A549 (cell line): ENCODE results near the gene EPDR1. TPM values are rescaled to one million over a fixed set of nuclear protein-coding genes. Genes with fewer than 3 reads are reported as not detected.

Experiments
- ATAC-seq, 2 experiments: fragments of 200-7000 bp in 1 of 2; fragments of >200 bp in 1 of 2; cut with Nextera tagmentation in 1 of 2; cut with Tn5 transposase in 1 of 2; 3 replicates each; pipeline versions ENCODE4 v1.8.0 to v1.9.1; 2018 to 2020; ENCODE audit warnings: mild to moderate bottlenecking in 1 of 2, moderate library complexity in 1 of 2
- CTCF ChIA-PET: fragments of 300-600 bp; sonication (Branson Sonifier 250); formaldehyde crosslinking; extraction: SDS; loops from one replicate; lab custom pipeline; 2021; ENCODE audit warnings: antibody characterized with exemption, inconsistent platforms; lab: Yijun Ruan, JAX
- POLR2A ChIA-PET: fragments of 350-600 bp; formaldehyde crosslinking; extraction: SDS; loops from one replicate; lab custom pipeline; 2021; ENCODE audit warnings: antibody characterized with exemption, inconsistent platforms; lab: Yijun Ruan, JAX
- DNase-seq, 2 experiments: peaks; one replicate each; pipeline versions ENCODE4 v3.0.0 to v3.0.0-alpha.2; 2011 to 2016; ENCODE audit warnings: low read depth in 1 of 2, low spot score in 1 of 2
- FAIRE-seq: peaks from 2 replicates; lab custom pipeline; 2011; peaks lifted over from hg19 to GRCh38; lab: Jason Lieb, UNC
- H3K27ac ChIP-seq, 2 experiments: fragments of >200 bp; sonication (Bioruptor Twin); formaldehyde crosslinking; 3 replicates each; pipeline ENCODE4 v1.5.1; 2016 to 2017
- H3K4me1 ChIP-seq: fragments of >200 bp; sonication (Bioruptor Twin); formaldehyde crosslinking; 3 replicates; pipeline ENCODE4 v1.6.1; 2016
- H3K4me2 ChIP-seq: fragments of >200 bp; sonication (Bioruptor Twin); formaldehyde crosslinking; 3 replicates; pipeline ENCODE4 v1.6.1; 2016
- H3K4me3 ChIP-seq: fragments of >200 bp; sonication (Bioruptor Twin); formaldehyde crosslinking; 3 replicates; pipeline ENCODE4 v1.5.1; 2016
- H3K9me3 ChIP-seq: fragments of >200 bp; sonication (Bioruptor Twin); formaldehyde crosslinking; 3 replicates; pipeline ENCODE4 v1.6.1; 2016
- CEBPB ChIP-seq, 2 experiments: fragments of >200 bp in 1 of 2; sonication (Bioruptor Twin) in 1 of 2; formaldehyde crosslinking in 1 of 2; IDR thresholded peaks; 2 replicates each; pipeline ENCODE4 v1.6.1; 2012 to 2016
- EHF ChIP-seq: fragments of 250-450 bp; sonication (Bioruptor Pico); IDR thresholded peaks from 2 replicates; pipeline ENCODE4 v1.5.0; 2020; ENCODE audit warnings: mild to moderate bottlenecking
- EHMT2 ChIP-seq: fragments of 200-600 bp; sonication (generic); IDR thresholded peaks from 2 replicates; pipeline ENCODE4 v1.6.1; 2016; ENCODE audit warnings: antibody characterized with exemption, low read depth, mild to moderate bottlenecking, moderate library complexity
- ESRRA ChIP-seq: fragments of 150-350 bp; IDR thresholded peaks from 2 replicates; pipeline ENCODE4 v1.6.1; 2014; ENCODE audit warnings: mild to moderate bottlenecking, low read length, borderline replicate concordance
- FOSB ChIP-seq: fragments of 250-450 bp; sonication (Bioruptor Pico); IDR thresholded peaks from 2 replicates; pipeline ENCODE4 v1.5.0; 2020; ENCODE audit warnings: mild to moderate bottlenecking, moderate library complexity
- FOSL2 ChIP-seq, 2 experiments: fragments of 450-650 bp in 1 of 2; fragments of >200 bp in 1 of 2; sonication (Bioruptor Twin) in 1 of 2; formaldehyde crosslinking; IDR thresholded peaks; 2 replicates each; pipeline versions ENCODE4 v1.5.0 to v1.6.1; 2016 to 2020; ENCODE audit warnings: mild to moderate bottlenecking in 1 of 2, moderate library complexity in 1 of 2
- JUNB ChIP-seq: fragments of >200 bp; sonication (Bioruptor Twin); formaldehyde crosslinking; IDR thresholded peaks from 2 replicates; pipeline ENCODE4 v1.6.1; 2016
- KDM5A ChIP-seq: fragments of 200-600 bp; sonication (generic); IDR thresholded peaks from 2 replicates; pipeline ENCODE4 v1.6.1; 2016; ENCODE audit warnings: antibody characterized with exemption, mild to moderate bottlenecking
- PHF8 ChIP-seq: fragments of 200-600 bp; sonication (generic); IDR thresholded peaks from 2 replicates; pipeline ENCODE4 v1.6.1; 2016; ENCODE audit warnings: low read depth, mild to moderate bottlenecking, antibody characterized with exemption, moderate library complexity, borderline replicate concordance
- RCOR1 ChIP-seq: fragments of 150-350 bp; IDR thresholded peaks from 2 replicates; pipeline ENCODE4 v1.6.1; 2014; ENCODE audit warnings: antibody characterized with exemption, low read length, low read depth
- SREBF2 ChIP-seq: fragments of 450-650 bp; IDR thresholded peaks from 2 replicates; pipeline ENCODE4 v1.6.1; 2014; ENCODE audit warnings: mild to moderate bottlenecking, moderate library complexity
- ZFP36 ChIP-seq: fragments of 450-650 bp; IDR thresholded peaks from 2 replicates; pipeline ENCODE4 v1.6.1; 2014; ENCODE audit warnings: borderline replicate concordance; ENCODE audit not compliant: partially characterized antibody
- WGBS: methylation state at CpG from one replicate; pipeline ENCODE4 v1.1.6; 2017; ENCODE audit errors: missing lambda C conversion rate; 5-methylcytosine and 5-hydroxymethylcytosine counted together
- polyA plus RNA-seq, 4 experiments: library from polyadenylated mRNA; depleted of rRNA in 3 of 4; stranded (reverse); fragments of >200 nt; fragmentation: RNase III in 1 of 4; extraction: RNeasy Plus Mini Kit Qiagen cat#74134 plus additional on column Dnase treatment in 1 of 4; gene quantifications; 2 replicates in 3 of 4; 3 replicates in 1 of 4; pipeline ENCODE4 v1.2.3, GENCODE V29; 2011 to 2017
- TF ChIP-seq, protein P1 (sequence below): fragments of >200 bp; sonication (Bioruptor Twin); formaldehyde crosslinking; IDR thresholded peaks from 2 replicates; pipeline ENCODE4 v1.6.1; 2016
- TF ChIP-seq, protein P2 (sequence below): fragments of 150-350 bp; IDR thresholded peaks from 2 replicates; pipeline ENCODE4 v1.6.1; 2014; ENCODE audit warnings: low read depth, mild to moderate bottlenecking, low read length
- TF ChIP-seq, protein P3 (sequence below): fragments of >200 bp; sonication (Bioruptor Twin); formaldehyde crosslinking; IDR thresholded peaks from 3 replicates; pipeline ENCODE4 v1.5.1; 2016
- TF ChIP-seq, protein P4 (sequence below): fragments of 250-450 bp; sonication (Bioruptor Pico); IDR thresholded peaks from 2 replicates; pipeline ENCODE4 v1.5.0; 2021; ENCODE audit warnings: mild to moderate bottlenecking, moderate library complexity, borderline replicate concordance
- TF ChIP-seq, protein P5 (sequence below): IDR thresholded peaks from 2 replicates; pipeline ENCODE4 v1.6.1; 2012

EPDR1 gene
- polyA plus RNA-seq, 2 of the 4 experiments (the other 2 are of a cell fraction) = 101 to 112 TPM

DNA sequence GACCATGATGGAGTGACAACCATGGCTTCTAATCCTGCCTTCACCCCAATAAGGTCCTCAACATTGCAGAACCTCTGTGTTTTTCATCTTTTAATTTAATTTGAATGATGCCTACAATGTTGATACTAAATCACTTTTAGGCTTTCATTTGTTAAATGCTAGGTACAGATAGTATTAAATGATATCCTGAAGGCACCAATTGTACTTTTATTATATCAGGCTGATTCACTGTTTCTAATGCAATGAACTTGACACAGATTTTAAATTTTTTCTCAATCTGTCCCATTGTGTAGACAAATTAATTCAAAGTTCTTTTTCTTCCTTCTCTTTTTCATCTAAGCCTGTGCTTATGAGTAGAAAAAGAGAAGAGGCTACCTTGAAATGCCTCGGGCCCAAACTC, 5.2 kb downstream of the EPDR1 start:
- ChIA-PET CTCF (no interaction called here), POLR2A (no interaction called here)
- FAIRE-seq = no peak
- H3K9me3 ChIP-seq = peaks cover 22% of the 10 kb centered on the region
- H3K4me1 ChIP-seq = peaks cover 48% of the 10 kb centered on the region
- no peak overlapping the region for H3K4me2 ChIP-seq
- H3K27ac ChIP-seq = no peak overlapping the region
- DNase-seq = no peak
- no peak for ATAC-seq
- TF ChIP-seq ZFP36 (no peak), EHMT2 (no peak)
- 79% methylated on average over 1 of the region's 1 CpG for WGBS
- no peak overlapping the region for H3K4me3 ChIP-seq

DNA sequence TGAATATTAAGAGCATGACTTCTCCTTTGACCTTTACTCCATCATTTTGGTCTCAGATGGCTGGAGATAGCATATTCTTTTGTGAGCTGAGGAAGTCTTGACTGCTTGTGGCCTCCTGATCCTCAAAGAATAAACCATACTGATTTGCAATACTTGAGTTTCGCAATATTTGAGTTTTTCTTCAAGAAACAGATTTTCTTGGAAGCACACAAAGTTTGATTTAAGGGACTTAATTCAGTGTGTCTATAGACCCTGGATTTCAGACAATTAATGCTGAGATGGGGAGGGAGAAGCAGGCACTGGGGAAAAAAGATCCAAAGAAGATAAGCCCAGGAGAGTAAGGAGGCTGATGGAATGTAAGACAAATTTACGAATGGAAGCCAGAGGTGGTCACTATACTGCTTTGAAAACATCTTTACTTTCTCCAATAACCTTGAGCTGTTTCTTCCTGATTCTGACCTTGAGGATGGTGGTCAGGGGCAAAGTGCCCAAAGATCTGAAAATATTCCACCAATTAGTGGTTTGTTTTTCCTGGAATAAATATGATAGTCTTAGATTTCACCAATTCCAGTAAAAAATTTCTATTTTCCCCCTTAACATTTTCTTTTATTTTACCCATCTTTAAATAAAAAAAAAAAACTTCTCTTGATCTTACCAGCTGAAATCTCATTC, 7.5 kb downstream of the EPDR1 start:
- 97% methylated on average over 2 of the region's 2 CpGs for WGBS
- no peak for DNase-seq
- peak overlapping the region in 1 of 2 experiments; percentile 17; a peak in 1 of 6 replicates for H3K27ac ChIP-seq
- peaks cover 22% of the 10 kb centered on the region for H3K9me3 ChIP-seq
- peak overlapping the region; percentile 65; the same call in 2 of the 3 replicates for H3K4me2 ChIP-seq
- POLR2A ChIA-PET = no interaction called here
- peak; percentile 7 for FAIRE-seq
- TF ChIP-seq ESRRA (no peak), FOSL2 (IDR thresholded peaks at IDR 0.05) (no peak), FOSL2 (CRISPR knock-in tag; IDR thresholded peaks at IDR 0.05) (no peak), CEBPB (IDR thresholded peaks at IDR 0.05) (peak; percentile 86 to 90)
- no peak overlapping the region for H3K4me3 ChIP-seq
- ATAC-seq = no peak
- CTCF ChIA-PET = interaction anchor here (1.4 kb wide), 1 partner anchor 16 kb away, joined by 3 read pairs; no protein-coding TSS in a partner anchor
- peaks cover 53% of the 10 kb centered on the region for H3K4me1 ChIP-seq

DNA sequence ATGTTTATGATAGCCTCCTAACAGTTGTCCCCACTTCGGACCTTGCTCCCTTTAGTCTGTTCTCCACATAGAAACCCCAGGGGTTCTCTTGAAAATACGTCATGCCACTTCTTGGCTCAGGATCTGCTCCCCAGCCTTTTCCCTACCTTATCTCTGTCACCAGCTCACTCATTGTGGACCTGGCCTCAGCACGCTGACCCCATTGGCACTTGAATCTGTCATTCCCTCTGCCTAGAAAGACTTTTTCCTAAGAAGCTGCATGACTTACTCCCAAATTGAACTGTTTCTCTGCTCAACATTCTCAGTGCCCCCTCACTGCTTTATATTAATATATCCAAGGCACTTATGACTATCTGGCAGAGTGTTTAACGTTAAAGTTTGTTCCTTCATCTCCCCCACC, 8.4 kb downstream of the EPDR1 start:
- 0 out of 3 replicates have a peak overlapping the region, but pooled peaks have one; percentile 65 for H3K4me2 ChIP-seq
- peak overlapping the region in 1 of 2 experiments; percentile 1; a peak in 1 of 6 replicates for H3K27ac ChIP-seq
- ATAC-seq (no peak), DNase-seq (no peak), FAIRE-seq (no peak)
- ChIA-PET POLR2A (no interaction called here), CTCF (interaction anchor here (1.4 to 3.4 kb wide), 2 partner anchors 11 to 17 kb away, joined by 3 to 23 read pairs; partner anchors contain the start of genes EPDR1 and SFRP4)
- peaks cover 50% of the 10 kb centered on the region for H3K4me1 ChIP-seq
- peaks cover 22% of the 10 kb centered on the region for H3K9me3 ChIP-seq
- TF ChIP-seq, protein P1, sequence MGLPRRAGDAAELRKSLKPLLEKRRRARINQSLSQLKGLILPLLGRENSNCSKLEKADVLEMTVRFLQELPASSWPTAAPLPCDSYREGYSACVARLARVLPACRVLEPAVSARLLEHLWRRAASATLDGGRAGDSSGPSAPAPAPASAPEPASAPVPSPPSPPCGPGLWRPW = no peak
- TF ChIP-seq JUNB = no peak
- TF ChIP-seq KDM5A = no peak
- TF ChIP-seq, protein P2, sequence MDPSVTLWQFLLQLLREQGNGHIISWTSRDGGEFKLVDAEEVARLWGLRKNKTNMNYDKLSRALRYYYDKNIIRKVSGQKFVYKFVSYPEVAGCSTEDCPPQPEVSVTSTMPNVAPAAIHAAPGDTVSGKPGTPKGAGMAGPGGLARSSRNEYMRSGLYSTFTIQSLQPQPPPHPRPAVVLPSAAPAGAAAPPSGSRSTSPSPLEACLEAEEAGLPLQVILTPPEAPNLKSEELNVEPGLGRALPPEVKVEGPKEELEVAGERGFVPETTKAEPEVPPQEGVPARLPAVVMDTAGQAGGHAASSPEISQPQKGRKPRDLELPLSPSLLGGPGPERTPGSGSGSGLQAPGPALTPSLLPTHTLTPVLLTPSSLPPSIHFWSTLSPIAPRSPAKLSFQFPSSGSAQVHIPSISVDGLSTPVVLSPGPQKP = no peak
- TF ChIP-seq, protein P3, sequence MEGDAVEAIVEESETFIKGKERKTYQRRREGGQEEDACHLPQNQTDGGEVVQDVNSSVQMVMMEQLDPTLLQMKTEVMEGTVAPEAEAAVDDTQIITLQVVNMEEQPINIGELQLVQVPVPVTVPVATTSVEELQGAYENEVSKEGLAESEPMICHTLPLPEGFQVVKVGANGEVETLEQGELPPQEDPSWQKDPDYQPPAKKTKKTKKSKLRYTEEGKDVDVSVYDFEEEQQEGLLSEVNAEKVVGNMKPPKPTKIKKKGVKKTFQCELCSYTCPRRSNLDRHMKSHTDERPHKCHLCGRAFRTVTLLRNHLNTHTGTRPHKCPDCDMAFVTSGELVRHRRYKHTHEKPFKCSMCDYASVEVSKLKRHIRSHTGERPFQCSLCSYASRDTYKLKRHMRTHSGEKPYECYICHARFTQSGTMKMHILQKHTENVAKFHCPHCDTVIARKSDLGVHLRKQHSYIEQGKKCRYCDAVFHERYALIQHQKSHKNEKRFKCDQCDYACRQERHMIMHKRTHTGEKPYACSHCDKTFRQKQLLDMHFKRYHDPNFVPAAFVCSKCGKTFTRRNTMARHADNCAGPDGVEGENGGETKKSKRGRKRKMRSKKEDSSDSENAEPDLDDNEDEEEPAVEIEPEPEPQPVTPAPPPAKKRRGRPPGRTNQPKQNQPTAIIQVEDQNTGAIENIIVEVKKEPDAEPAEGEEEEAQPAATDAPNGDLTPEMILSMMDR = no peak
- TF ChIP-seq, protein P4, sequence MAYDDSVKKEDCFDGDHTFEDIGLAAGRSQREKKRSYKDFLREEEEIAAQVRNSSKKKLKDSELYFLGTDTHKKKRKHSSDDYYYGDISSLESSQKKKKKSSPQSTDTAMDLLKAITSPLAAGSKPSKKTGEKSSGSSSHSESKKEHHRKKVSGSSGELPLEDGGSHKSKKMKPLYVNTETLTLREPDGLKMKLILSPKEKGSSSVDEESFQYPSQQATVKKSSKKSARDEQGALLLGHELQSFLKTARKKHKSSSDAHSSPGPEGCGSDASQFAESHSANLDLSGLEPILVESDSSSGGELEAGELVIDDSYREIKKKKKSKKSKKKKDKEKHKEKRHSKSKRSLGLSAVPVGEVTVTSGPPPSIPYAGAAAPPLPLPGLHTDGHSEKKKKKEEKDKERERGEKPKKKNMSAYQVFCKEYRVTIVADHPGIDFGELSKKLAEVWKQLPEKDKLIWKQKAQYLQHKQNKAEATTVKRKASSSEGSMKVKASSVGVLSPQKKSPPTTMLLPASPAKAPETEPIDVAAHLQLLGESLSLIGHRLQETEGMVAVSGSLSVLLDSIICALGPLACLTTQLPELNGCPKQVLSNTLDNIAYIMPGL (CRISPR knock-in tag) = no peak
- no peak for TF ChIP-seq PHF8
- TF ChIP-seq ESRRA = no peak
- TF ChIP-seq, protein P5, sequence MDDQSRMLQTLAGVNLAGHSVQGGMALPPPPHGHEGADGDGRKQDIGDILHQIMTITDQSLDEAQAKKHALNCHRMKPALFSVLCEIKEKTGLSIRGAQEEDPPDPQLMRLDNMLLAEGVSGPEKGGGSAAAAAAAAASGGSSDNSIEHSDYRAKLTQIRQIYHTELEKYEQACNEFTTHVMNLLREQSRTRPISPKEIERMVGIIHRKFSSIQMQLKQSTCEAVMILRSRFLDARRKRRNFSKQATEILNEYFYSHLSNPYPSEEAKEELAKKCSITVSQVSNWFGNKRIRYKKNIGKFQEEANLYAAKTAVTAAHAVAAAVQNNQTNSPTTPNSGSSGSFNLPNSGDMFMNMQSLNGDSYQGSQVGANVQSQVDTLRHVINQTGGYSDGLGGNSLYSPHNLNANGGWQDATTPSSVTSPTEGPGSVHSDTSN = no peak
- TF ChIP-seq FOSB (CRISPR knock-in tag) = no peak
- no peak for TF ChIP-seq EHF
- no peak for TF ChIP-seq RCOR1
- TF ChIP-seq SREBF2 = no peak
- WGBS = 97% methylated on average over 4 of the region's 4 CpGs
- H3K4me3 ChIP-seq = no peak overlapping the region
